NCI-H2081 (cell line): ENCODE measurements around the gene CUBN.

Experiments
- DNase-seq, 2 experiments: peaks; one replicate each; lab custom pipeline; 2025; lab: John Stamatoyannopoulos, UW

Gene CUBN

GRCh38 chr10:17041626-17042520 lies 87.7 kb downstream of the CUBN start:
- DNase-seq = no peak

GRCh38 chr10:17038627-17039026 lies 91.0 kb downstream of the CUBN start:
- no peak for DNase-seq

- DNase-seq = no peak
These were observed 91.7 kb downstream of the CUBN start for GRCh38 chr10:17037910-17038309.

- DNase-seq = no peak
These were observed 94.2 kb downstream of the CUBN start for GRCh38 chr10:17035446-17035845.

GRCh38 chr10:17033529-17034260 lies 95.9 kb downstream of the CUBN start:
- DNase-seq = no peak

- DNase-seq = peak in 1 of 2 experiments; percentile 14
These were observed 97.7 kb downstream of the CUBN start for GRCh38 chr10:17031637-17032635.

- DNase-seq = no peak
These were observed 99.9 kb downstream of the CUBN start for GRCh38 chr10:17029581-17030271.

GRCh38 chr10:17029239-17029580 lies 100.4 kb downstream of the CUBN start:
- no peak for DNase-seq

GRCh38 chr10:17028798-17029197 lies 100.8 kb downstream of the CUBN start:
- DNase-seq = no peak

- no peak for DNase-seq
These were observed 102.7 kb downstream of the CUBN start for GRCh38 chr10:17026686-17027485.

- DNase-seq = no peak
These were observed 103.9 kb downstream of the CUBN start for GRCh38 chr10:17025444-17026295.

GRCh38 chr10:17024461-17024860 lies 105.2 kb downstream of the CUBN start:
- DNase-seq = no peak

- peak in 1 of 2 experiments; percentile 50 for DNase-seq
These were observed 106.0 kb downstream of the CUBN start for GRCh38 chr10:17023386-17024298.

- DNase-seq = no peak
These were observed 106.7 kb downstream of the CUBN start for GRCh38 chr10:17022896-17023295.

- DNase-seq = no peak
These were observed 107.2 kb downstream of the CUBN start for GRCh38 chr10:17022466-17022825.

GRCh38 chr10:17021656-17022465 lies 107.8 kb downstream of the CUBN start:
- peak in 1 of 2 experiments; percentile 55 for DNase-seq

GRCh38 chr10:17019696-17020095 lies 109.9 kb downstream of the CUBN start:
- no peak for DNase-seq
